ENCODE results near the gene RXRA. TPM values are rescaled to one million over a fixed set of nuclear protein-coding genes. Genes with fewer than 3 reads are reported as not detected.

RXRA gene
- polyA plus RNA-seq, 1 donor from 2014 or later, result 2.7 TPM

DNA sequence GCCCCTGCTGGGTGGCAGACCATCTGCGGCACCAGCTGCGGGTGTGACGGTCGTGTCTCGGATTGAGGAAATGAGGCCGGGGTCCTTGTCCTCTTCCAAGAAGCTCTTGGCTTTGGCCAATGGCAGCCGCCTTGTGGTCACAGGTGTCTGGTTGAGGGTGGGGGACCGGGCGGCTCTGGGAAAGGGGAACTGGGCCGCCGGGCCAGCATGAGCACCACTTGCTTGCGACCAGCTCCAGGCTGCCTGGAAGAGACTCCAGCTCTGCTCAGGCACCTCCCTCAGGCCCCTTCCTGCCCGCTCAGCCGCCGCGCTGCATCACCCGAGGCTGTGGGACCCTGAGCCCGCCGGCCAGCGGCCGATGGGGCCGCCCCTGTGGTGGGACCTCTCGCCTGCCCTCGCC is 59.7 kb downstream of the RXRA start:
- no peaks in the 10 kb centered on the region for H3K9me2 ChIP-seq (ENCODE audit: insufficient read depth, low read length)
- H3K4me3 ChIP-seq (ENCODE audit: low read length), result no peak overlapping the region
- no peaks in the 10 kb centered on the region for H3K79me2 ChIP-seq (replicated peaks; ENCODE audit: insufficient read depth, low read length)
- no peaks in the 10 kb centered on the region for H3K27me3 ChIP-seq (ENCODE audit: insufficient read depth, low read depth, low read length)
- H3K36me3 ChIP-seq (ENCODE audit: insufficient read depth, low read length), result no peaks in the 10 kb centered on the region
- H3K9me3 ChIP-seq (ENCODE audit: low read length), result no peaks in the 10 kb centered on the region
- H3K9ac ChIP-seq (ENCODE audit: low read length), result no peak overlapping the region
- H3F3A ChIP-seq (ENCODE audit: insufficient read depth, low read length, poor library complexity, severe bottlenecking), result no peaks in the 10 kb centered on the region
- H3K27ac ChIP-seq (ENCODE audit: low read length), result no peak overlapping the region
- no peak overlapping the region for H2AFZ ChIP-seq (ENCODE audit: low read depth, low read length)
- H3K4me2 ChIP-seq (ENCODE audit: low read length), result no peak overlapping the region
- TF ChIP-seq EZH2 (IDR thresholded peaks at IDR 0.05; ENCODE audit: borderline replicate concordance, insufficient read depth, low read length, poor library complexity, severe bottlenecking) (no peak), EP300 (conservative IDR thresholded peaks at IDR 0.05; ENCODE audit: poor library complexity, severe bottlenecking) (no peak), RAD21 (conservative IDR thresholded peaks at IDR 0.05) (no peak)
- H4K20me1 ChIP-seq (ENCODE audit: insufficient read depth), result no peaks in the 10 kb centered on the region

- Histone ChIP-seq H2AFZ (ENCODE audit: low read depth, low read length) (no peak overlapping the region), H3K79me2 (replicated peaks; ENCODE audit: insufficient read depth, low read length) (no peaks in the 10 kb centered on the region), H3K27ac (ENCODE audit: low read length) (no peak overlapping the region), H3K9ac (ENCODE audit: low read length) (no peak overlapping the region), H3K9me3 (ENCODE audit: low read length) (no peaks in the 10 kb centered on the region), H3K27me3 (ENCODE audit: insufficient read depth, low read depth, low read length) (no peaks in the 10 kb centered on the region), H3K4me2 (ENCODE audit: low read length) (no peak overlapping the region), H3K9me2 (ENCODE audit: insufficient read depth, low read length) (no peaks in the 10 kb centered on the region), H3F3A (ENCODE audit: insufficient read depth, low read length, poor library complexity, severe bottlenecking) (no peaks in the 10 kb centered on the region), H4K20me1 (ENCODE audit: insufficient read depth) (no peaks in the 10 kb centered on the region), H3K36me3 (ENCODE audit: insufficient read depth, low read length) (no peaks in the 10 kb centered on the region), H3K4me3 (ENCODE audit: low read length) (no peak overlapping the region)
- TF ChIP-seq MXI1 (conservative IDR thresholded peaks at IDR 0.05; ENCODE audit: poor library complexity, severe bottlenecking), result no peak
- no peak for TF ChIP-seq CTCF (IDR thresholded peaks at IDR 0.05; ENCODE audit: poor library complexity, severe bottlenecking)
- no peak for TF ChIP-seq SMC3 (conservative IDR thresholded peaks at IDR 0.05; ENCODE audit: poor library complexity)
These were observed 60.9 kb downstream of the RXRA start for GRCh38 chr9:134386951-134387831.

DNA sequence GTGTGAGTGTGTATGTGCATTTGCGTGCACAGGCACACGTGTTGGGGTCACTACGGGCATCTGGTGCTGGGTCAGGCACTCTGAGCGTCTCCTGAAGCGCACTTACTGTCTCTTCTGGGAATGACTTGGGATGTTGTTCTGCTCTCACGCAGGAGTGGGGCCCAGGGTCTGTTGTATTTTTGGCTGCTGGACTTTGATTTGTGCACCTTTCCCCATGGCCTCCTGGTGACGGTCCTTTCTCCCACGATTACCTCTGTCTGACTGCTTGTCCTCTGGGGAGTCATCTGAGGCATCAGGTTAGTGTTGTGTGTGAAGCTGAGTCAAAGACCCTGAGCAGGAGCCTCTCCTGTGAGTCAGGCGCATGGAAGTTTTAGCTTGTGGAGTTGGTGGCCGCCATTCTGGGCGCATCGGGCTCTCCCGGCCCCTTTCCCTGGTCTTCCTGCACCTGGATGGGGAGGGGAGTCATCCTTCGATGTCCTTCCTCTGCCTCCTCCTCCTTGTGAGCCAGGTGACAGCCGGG is 62.1 kb downstream of the RXRA start:
- no peak overlapping the region for H3K4me3 ChIP-seq (ENCODE audit: low read length)
- no peaks in the 10 kb centered on the region for H3K27me3 ChIP-seq (ENCODE audit: insufficient read depth, low read depth, low read length)
- H3K4me2 ChIP-seq (ENCODE audit: low read length), result no peak overlapping the region
- H3K9me2 ChIP-seq (ENCODE audit: insufficient read depth, low read length), result no peaks in the 10 kb centered on the region
- H3K36me3 ChIP-seq (ENCODE audit: insufficient read depth, low read length), result no peaks in the 10 kb centered on the region
- H3K79me2 ChIP-seq (replicated peaks; ENCODE audit: insufficient read depth, low read length), result no peaks in the 10 kb centered on the region
- H3K9me3 ChIP-seq (ENCODE audit: low read length), result no peaks in the 10 kb centered on the region
- no peaks in the 10 kb centered on the region for H3F3A ChIP-seq (ENCODE audit: insufficient read depth, low read length, poor library complexity, severe bottlenecking)
- TF ChIP-seq SMC3 (conservative IDR thresholded peaks at IDR 0.05; ENCODE audit: poor library complexity), result no peak
- TF ChIP-seq CTCF (IDR thresholded peaks at IDR 0.05; ENCODE audit: poor library complexity, severe bottlenecking), result no peak
- TF ChIP-seq EP300 (conservative IDR thresholded peaks at IDR 0.05; ENCODE audit: poor library complexity, severe bottlenecking), result no peak
- no peak for TF ChIP-seq RAD21 (conservative IDR thresholded peaks at IDR 0.05)
- no peak for TF ChIP-seq EZH2 (IDR thresholded peaks at IDR 0.05; ENCODE audit: borderline replicate concordance, insufficient read depth, low read length, poor library complexity, severe bottlenecking)
- no peak for TF ChIP-seq REST (IDR thresholded peaks at IDR 0.05; ENCODE audit: borderline replicate concordance)
- no peak for TF ChIP-seq TAF1 (IDR thresholded peaks at IDR 0.05; ENCODE audit: low read depth)
- TF ChIP-seq MXI1 (conservative IDR thresholded peaks at IDR 0.05; ENCODE audit: poor library complexity, severe bottlenecking), result no peak
- TF ChIP-seq POLR2AphosphoS5 (IDR thresholded peaks at IDR 0.05), result no peak
- no peaks in the 10 kb centered on the region for H4K20me1 ChIP-seq (ENCODE audit: insufficient read depth)
- H3K9ac ChIP-seq (ENCODE audit: low read length), result no peak overlapping the region
- H3K27ac ChIP-seq (ENCODE audit: low read length), result no peak overlapping the region
- no peak overlapping the region for H2AFZ ChIP-seq (ENCODE audit: low read depth, low read length)
